HFF-Myc (cell line): ENCODE data around the gene RPS6KA1.

Experiments
- DNase-seq: peaks from one replicate; pipeline ENCODE4 v3.0.0-alpha.2; 2011; ENCODE audit warnings: low read depth; ENCODE audit errors: extremely low read depth
- H3K4me3 ChIP-seq: replicated peaks from 2 replicates; pipeline ENCODE4 v1.5.1; 2011; ENCODE audit warnings: low read depth, mild to moderate bottlenecking, control low read depth, low read length
- CTCF ChIP-seq: IDR thresholded peaks from 2 replicates; pipeline ENCODE4 v1.5.1; 2012; ENCODE audit warnings: mild to moderate bottlenecking, low read depth, low read length, control low read depth; ENCODE audit errors: missing control alignments

The RPS6KA1 gene

DNA sequence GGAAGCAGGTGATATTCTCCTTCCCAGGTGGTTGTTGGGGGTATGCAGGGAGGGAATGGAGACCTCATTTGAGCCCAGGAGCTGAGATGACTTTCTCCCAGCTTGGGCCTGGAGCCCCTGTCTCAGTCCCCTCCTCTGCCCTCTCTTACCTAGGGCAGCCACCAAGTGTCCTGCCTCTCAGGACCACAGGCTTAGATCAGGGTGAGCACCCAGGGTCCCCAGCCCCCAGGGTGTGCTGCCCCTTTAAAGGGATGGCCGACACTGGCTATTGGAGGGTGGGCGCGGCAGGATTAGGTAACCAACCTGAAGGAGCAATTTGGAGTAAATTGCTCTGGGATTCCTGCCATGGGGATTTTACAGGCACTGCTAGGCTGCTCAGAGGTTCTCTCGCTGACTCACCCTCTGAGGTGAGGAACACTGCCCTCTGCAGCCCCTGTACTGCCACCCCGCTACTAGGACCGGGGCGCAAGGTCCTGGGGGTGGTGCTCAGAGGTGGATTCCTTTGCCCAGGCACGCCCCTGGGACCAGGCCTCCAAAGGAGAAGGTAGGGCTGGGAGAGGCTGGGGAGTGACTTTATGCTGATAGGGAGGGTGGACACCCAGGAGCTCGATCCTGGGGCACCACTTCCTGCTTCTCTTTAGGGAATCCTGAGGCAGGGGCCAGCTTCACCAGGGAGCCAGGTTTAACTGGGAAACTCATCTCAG, 1.5 kb downstream of the RPS6KA1 start:
- peak overlapping the region; percentile 48 for H3K4me3 ChIP-seq
- peak; percentile 32 for TF ChIP-seq CTCF
- DNase-seq: peak; percentile 54

DNA sequence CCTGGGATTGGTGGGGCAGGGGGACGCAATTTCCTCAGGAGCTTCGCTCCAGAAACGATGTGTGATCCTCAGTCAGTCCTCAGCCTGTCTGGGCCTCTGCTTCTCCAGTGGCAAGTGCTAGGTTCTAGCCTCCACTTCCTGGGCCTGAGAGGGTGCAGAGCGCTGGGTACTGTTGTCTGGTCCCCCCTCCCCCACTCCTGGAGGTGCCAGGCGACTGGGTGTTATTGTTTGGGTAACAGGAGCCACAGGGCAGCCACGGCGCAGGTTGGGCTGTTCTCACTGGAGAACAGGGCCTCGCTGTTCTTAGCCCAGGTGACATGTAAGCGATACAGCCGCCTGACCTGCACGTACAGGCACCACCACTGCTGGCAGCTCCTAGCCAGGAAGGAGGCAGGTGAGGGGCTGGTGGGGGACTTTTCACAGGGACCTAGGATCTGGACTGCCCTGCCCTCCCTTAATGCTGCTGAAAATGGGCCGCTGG, 2.1 kb downstream of the RPS6KA1 start:
- DNase-seq: no peak
- 0 out of 2 replicates have a peak overlapping the region, but pooled peaks have one; percentile 5 for H3K4me3 ChIP-seq
- no peak for TF ChIP-seq CTCF

GRCh38 chr1:26533951-26534509, 4.5 kb downstream of the RPS6KA1 start:
- DNase-seq: no peak
- H3K4me3 ChIP-seq: no peak overlapping the region
- TF ChIP-seq CTCF: no peak

DNA sequence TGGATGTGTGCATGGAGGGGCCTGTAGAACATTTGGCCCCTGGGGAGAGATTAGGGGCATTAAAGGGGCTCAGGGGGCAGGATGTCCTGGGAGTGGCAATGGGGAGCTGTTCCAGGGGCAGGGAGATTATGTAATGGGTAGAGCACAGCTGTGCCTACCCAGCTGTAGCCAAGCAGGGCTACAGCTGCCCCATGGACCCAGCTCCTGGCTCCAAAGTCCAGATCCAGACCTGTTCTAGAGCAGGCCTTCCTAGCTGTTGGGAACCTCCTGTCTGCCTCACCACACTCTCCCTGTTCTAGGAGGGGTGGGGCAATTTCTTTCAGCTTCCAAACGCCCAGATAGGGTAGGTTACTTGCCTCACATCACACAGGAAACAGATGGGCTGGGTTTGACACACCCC, 5.6 kb downstream of the RPS6KA1 start:
- H3K4me3 ChIP-seq: no peak overlapping the region
- TF ChIP-seq CTCF: no peak
- DNase-seq: no peak

DNA sequence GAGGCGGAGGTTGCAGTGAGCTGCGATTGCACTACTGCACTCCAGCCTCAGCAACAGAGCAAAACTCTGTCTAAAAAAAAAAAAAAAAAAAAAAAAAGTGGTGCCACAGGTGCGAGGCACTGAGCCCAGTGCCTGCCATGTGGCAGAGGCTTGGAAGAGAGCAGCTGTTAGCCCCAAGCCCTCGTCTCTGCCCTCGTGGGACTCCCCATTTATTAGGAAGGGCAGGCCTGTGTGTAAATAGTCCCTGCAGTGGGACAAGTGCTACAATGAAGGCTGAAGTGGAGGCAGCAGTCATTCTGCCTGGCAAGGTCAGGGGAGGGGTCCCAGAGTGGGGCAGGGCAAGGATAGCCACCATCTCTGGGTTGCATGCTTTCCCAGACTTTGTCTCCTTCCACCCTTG, 6.5 kb downstream of the RPS6KA1 start:
- no peak for DNase-seq
- no peak for TF ChIP-seq CTCF
- H3K4me3 ChIP-seq: no peak overlapping the region

GRCh38 chr1:26536521-26536920, 7.0 kb downstream of the RPS6KA1 start:
- DNase-seq: no peak

More at GRCh38 chr1:26536521-26536920, 7.0 kb downstream of the RPS6KA1 start:
- no peak for TF ChIP-seq CTCF
- no peak overlapping the region for H3K4me3 ChIP-seq
